Left lung (tissue), 10 donors: ENCODE measurements around the gene EFNA2. TPM values are rescaled to one million over a fixed set of nuclear protein-coding genes. Genes with fewer than 3 reads are reported as not detected.

Source experiments
- ATAC-seq: fragments of 200-7000 bp; cut with Tn5 transposase; one replicate; pipeline ENCODE4 v1.9.1; 2020; ENCODE audit warnings: moderate library complexity
- DNase-seq, 4 donors: peaks; one replicate each; pipeline ENCODE4 v3.0.0-alpha.2; 2013 to 2020
- H3K27ac ChIP-seq, 2 donors: fragments of 200-600 bp; sonication (generic) in 1 of 2; one replicate each; pipeline versions ENCODE4 v1.5.0 to v1.8.0; 2020 to 2021
- H3K27me3 ChIP-seq, 2 donors: fragments of 200-600 bp; sonication (generic) in 1 of 2; one replicate each; pipeline versions ENCODE4 v1.5.0 to v1.8.0; 2020 to 2021
- H3K36me3 ChIP-seq, 2 donors: fragments of 200-600 bp; sonication (generic) in 1 of 2; one replicate each; pipeline versions ENCODE4 v1.5.0 to v1.8.0; 2020 to 2021
- H3K4me1 ChIP-seq, 2 donors: fragments of 200-600 bp; one replicate each; pipeline ENCODE4 v1.8.0; 2021
- H3K4me3 ChIP-seq, 2 donors: fragments of 200-600 bp; sonication (generic) in 1 of 2; one replicate each; pipeline versions ENCODE4 v1.5.0 to v1.8.0; 2020 to 2021; ENCODE audit warnings: mild to moderate bottlenecking in 1 of 2
- H3K9me3 ChIP-seq, 2 donors: fragments of 200-600 bp; sonication (generic) in 1 of 2; one replicate each; pipeline versions ENCODE4 v1.5.0 to v1.8.0; 2020 to 2021
- CTCF ChIP-seq, 2 donors: fragments of 200-600 bp; sonication (generic) in 1 of 2; IDR thresholded peaks; one replicate each; pipeline versions ENCODE4 v1.5.0 to v1.8.0; 2021; ENCODE audit warnings: antibody characterized with exemption in 2 of 2
- intact Hi-C, 2 donors: fragments of 100-400 bp; cut with DNase I; formaldehyde crosslinking; loops; one replicate each; pipeline versions ENCODE4 v1.11.2 to v1.14.2; 2022
- polyA plus RNA-seq, 6 donors: library from polyadenylated mRNA; unstranded; fragments of 120-200 nt; gene quantifications; one replicate each; pipeline ENCODE4 v1.2.1, GENCODE V29; 2013; ENCODE audit not compliant: insufficient read length in 6 of 6
- total RNA-seq, 2 donors: library from RNA; stranded (reverse); fragmentation: NEBNext Ultra II Directional; extraction: Animal tissue kit (Norgen Biotek cat#: 25700); gene quantifications; one replicate each; pipeline ENCODE4 v1.2.1, GENCODE V29; 2021
- donor health status: DM: no; HTN: yes; CAD: no.
- donor health status: DM: no; HTN: no; CAD: no.

EFNA2 gene
- total and polyA plus RNA-seq, 8 donors: 0.48 to 2.0 (median 0.79) TPM; not detected in 1

DNA sequence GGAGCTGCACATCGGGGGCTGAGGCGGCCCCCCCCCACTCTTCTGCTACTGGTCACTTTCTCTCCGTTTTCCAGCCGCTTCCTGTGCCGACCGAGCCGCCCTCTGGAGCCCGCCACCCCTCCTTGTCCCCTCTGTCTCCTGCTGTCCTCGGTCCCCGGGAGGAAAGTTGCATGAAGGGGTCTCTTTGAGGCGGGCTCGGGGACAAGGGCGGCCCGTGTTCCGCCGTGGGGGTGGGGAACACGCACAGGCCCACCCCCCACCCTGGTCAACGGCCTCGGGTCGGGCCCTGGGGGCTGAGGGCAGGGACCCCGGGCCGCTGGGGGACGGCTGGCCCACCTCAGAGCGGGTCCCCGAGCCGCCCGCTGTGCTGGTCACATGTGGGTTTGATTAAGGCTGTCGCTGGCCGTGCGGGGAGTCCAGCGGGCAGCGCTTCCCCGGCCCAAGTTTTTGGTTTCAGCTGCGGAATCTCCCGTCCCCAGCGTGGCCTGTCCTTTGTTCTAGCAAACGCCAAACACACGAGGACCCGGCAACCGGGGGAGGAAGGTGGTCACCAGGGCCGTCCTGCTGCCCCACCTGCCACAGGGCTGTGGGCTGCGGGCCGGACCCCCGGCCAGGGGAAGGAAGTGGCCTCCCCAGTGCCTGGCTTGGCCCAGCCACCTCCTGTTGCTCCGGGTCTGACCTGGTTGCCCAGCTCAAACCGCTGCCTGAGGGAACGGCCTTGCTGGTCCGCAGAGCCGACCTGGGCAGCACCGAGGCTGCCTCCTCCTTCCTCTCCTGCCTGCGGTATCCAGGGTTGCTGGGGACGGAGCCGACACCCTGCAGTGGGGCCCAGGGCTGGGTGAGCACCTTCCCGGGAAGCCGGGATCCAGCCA, 1.9 kb downstream of the EFNA2 start:
- Histone ChIP-seq H3K36me3 (no peaks in the 10 kb centered on the region), H3K4me3 (no peak overlapping the region), H3K27me3 (peaks cover 38 to 97% of the 10 kb centered on the region in 2 donors), H3K27ac (no peak overlapping the region), H3K4me1 (no peaks in the 10 kb centered on the region), H3K9me3 (no peaks in the 10 kb centered on the region)
- ATAC-seq (no peak), DNase-seq (no peak)
- intact Hi-C loops: no loop called here
- TF ChIP-seq CTCF (IDR thresholded peaks at IDR 0.05): no peak

- ATAC-seq (no peak), DNase-seq (no peak)
- no peak for TF ChIP-seq CTCF (IDR thresholded peaks at IDR 0.05)
- no peaks in the 10 kb centered on the region for H3K36me3 ChIP-seq
- no peaks in the 10 kb centered on the region for H3K4me1 ChIP-seq
- peaks cover 38 to 97% of the 10 kb centered on the region in 2 donors for H3K27me3 ChIP-seq
- no peaks in the 10 kb centered on the region for H3K9me3 ChIP-seq
- intact Hi-C loops: no loop called here
- no peak overlapping the region for H3K27ac ChIP-seq
- no peak overlapping the region for H3K4me3 ChIP-seq
These were observed 2.5 kb downstream of the EFNA2 start for GRCh38 chr19:1288226-1288612.

DNA sequence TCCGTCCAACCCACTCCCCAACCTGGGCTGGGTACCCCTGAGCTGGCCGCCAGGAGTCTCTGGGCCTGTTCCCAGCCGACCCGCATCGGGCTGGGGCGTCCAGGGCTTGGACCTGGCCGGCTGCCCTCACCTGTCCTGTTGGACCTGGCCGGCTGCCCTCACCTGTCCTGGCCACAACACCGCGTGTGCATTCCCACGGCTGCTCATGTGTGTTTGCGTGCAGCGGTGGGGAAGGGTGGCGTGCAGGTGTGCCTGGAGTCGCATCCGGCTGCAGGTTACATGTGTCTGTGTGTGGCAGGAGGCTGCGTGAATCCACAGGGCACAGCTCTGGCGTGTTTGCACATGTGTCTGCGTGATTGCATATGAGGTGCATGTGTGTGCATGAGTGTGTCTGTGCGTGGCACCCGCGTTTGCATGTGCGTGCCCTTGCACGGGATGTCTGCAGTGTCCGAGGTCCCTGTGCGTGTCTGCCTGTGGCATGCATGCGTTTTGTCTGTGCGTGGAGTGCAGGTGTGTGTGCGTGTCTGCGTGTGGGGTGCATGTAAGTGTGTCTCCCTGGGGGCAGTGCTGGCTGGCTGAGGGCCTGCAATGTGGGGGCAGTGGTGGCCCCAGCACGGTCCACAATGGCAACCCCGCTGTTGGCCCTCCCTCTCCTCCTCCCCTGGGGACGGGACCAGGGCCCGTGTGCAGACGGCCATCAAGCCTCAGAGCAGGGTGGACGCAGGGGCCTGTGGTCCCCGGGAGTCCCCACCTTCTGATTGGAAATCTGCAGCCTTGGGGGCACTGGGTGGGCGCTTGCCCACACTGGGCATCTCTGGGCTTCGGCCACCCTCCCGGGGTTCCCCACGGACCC, 3.4 kb downstream of the EFNA2 start:
- Histone ChIP-seq H3K9me3 (no peaks in the 10 kb centered on the region), H3K4me3 (no peak overlapping the region), H3K27me3 (peaks cover 38 to 97% of the 10 kb centered on the region in 2 donors), H3K4me1 (no peaks in the 10 kb centered on the region), H3K36me3 (no peaks in the 10 kb centered on the region), H3K27ac (no peak overlapping the region)
- TF ChIP-seq CTCF (IDR thresholded peaks at IDR 0.05): no peak
- no peak for ATAC-seq
- intact Hi-C loops: no loop called here
- peak in 1 of 4 donors; percentile 75 for DNase-seq

DNA sequence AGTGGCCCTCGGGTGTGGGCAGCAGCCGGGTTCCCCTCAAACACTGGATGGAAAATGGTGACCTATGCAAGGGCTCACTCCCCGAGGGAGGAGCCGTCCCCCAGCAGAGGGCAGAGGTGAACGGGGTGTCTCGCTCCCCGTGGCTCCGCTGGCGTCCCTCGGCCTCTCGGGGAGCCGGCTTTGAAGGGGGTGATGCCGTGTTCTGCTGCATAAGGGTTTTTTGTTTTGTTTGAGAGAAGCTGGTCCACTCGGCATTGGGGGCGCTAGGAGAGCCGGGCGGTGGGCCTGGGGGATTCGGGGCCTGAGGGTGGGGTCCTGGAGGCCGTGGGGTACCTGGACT, 4.0 kb downstream of the EFNA2 start:
- no peaks in the 10 kb centered on the region for H3K9me3 ChIP-seq
- no peaks in the 10 kb centered on the region for H3K36me3 ChIP-seq
- DNase-seq (no peak), ATAC-seq (no peak)
- no peak overlapping the region for H3K27ac ChIP-seq
- peaks cover 35 to 97% of the 10 kb centered on the region in 2 donors for H3K27me3 ChIP-seq
- no peak overlapping the region for H3K4me3 ChIP-seq
- no peak for TF ChIP-seq CTCF (IDR thresholded peaks at IDR 0.05)
- H3K4me1 ChIP-seq: no peaks in the 10 kb centered on the region
- intact Hi-C loops: no loop called here

DNA sequence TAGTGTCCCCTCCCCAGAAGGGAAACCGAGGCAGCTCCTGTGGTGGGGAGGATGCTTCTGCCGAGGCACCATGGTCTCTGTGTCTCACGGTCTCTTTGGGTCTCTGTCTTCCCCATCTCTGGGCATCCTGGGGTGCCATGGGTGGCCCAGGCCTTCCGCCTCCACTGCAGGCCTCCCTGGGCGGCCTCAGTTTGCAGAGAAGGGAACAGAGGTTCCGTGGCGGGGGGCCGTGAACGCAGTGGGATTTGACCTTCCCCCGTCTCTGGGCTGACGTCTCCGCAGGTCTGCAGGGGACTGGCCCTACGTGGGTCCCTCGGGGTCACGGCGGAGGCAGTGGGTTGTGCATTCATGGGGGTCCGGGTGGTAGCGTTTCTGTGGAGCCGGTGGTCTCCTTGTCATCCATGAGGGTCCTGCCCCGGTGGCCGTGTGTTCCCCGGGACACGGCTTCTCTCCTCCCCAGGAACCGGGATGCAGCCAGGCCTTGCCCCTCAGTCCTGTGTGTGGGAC, 4.6 kb downstream of the EFNA2 start:
- Histone ChIP-seq H3K4me3 (no peak overlapping the region), H3K9me3 (no peaks in the 10 kb centered on the region), H3K36me3 (no peaks in the 10 kb centered on the region), H3K27me3 (peaks cover 37 to 97% of the 10 kb centered on the region in 2 donors), H3K27ac (no peak overlapping the region), H3K4me1 (no peaks in the 10 kb centered on the region)
- TF ChIP-seq CTCF (IDR thresholded peaks at IDR 0.05): no peak
- no peak for DNase-seq
- intact Hi-C loops: no loop called here
- no peak for ATAC-seq
